GM12872 (cell line): ENCODE results near the gene TUBGCP5.

Experiments
- CTCF ChIP-seq: IDR thresholded peaks from 3 replicates; pipeline ENCODE4 v1.5.1; 2011; ENCODE audit warnings: low read depth, mild to moderate bottlenecking, low read length, moderate library complexity; ENCODE audit not compliant: insufficient read depth

TUBGCP5 gene

DNA sequence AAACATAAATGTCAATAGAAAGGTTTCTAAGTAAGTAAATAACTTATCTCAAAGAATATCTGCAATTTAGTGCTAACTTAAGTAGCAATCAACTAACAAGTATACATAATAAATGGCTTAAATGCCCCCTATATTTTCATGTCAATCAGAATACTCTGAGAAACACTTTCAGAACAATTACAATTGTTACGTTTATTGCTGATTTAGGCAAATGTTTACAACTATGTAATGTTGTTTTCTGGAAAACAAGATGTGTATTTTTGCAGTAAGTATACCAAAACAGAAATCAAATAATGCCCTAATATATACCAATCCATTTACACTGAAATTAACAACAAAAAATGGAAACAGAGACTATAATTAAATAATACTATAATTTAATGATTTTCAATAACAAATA lies 13.2 kb downstream of the TUBGCP5 start:
- TF ChIP-seq CTCF: no peak

DNA sequence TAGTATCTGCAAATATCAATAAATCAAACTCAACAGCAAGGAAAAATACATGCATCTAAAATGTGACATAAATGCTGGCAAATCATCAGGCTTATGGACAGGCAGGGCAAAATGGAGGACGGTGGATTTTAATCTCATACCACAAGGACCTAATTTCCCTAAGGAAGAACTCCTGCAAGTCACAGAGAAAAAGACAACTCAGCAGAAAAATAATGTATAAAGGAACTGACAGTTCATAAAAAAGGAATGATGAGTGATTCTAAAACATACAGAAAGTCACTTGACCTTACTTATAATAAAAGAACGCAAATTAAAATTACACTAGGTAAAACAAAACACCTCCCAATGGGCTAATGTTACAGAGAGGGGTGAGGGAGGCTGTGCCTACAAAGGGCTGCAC lies 17.2 kb downstream of the TUBGCP5 start:
- TF ChIP-seq CTCF: no peak

DNA sequence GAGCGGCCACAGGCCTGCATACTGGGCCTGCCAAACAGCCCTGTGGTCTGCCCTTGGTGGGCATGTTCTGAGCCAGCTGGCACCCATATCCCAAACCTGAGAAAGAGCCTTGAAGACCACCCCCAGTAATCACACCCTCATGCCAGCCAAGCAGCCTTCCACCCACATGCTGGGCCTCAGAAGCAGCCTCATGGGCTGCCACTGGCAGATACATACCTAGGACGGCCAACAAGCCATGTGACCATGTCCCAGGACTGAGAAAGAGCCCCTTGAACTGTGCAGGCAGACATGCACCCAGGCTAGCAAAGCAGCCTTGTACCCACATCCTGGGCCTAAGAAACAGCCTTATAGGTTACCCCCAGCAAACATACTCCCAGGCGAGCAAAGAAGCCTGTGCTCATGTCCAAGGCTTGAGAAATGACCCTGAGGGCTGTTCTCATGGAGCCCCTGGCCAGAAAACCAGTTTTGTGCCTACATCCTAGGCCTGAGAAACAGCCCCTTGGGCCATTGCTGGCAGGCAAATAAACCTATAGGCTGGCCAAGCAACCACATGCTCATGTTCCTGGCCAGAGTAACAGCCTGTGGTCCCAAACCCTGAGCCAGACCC lies 24.9 kb downstream of the TUBGCP5 start:
- no peak for TF ChIP-seq CTCF

DNA sequence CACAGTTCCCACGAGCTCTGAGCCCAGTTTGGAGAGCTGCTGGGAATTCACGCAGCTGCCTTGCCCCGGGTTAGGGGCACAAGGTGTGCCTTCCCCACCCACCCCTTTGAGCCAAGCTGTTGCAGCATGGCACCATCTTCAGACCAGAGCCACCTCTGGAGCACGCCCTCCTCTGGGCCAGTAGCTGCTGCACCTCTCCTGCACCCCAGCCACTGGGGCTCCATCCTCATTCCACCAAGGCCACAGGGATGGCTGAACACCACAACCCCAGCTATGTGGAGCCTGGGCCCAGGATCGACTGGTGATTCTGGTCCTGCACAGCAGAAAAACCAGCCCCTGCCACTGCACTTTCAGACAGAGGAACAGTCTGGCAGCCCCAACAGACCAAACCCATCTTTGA lies 25.7 kb downstream of the TUBGCP5 start:
- TF ChIP-seq CTCF: no peak

DNA sequence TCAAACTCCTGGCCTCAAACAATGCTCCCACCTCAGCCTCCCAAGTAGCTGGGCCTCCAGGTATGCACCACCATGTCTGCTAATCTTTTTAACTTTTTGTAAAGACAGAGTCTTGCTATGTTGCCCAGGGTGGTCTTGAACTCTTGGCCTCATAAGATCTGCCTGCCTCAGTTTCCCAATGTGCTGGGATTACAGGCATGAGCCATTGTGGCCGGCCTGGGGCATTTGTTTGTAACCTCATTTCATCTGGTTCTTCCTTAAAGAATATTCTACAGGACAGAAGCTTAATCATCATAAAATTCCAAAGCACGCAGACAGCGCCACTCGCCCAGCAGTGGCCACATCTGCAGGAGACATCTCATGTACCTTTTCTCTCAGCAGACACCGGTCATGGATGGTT lies 35.6 kb downstream of the TUBGCP5 start:
- no peak for TF ChIP-seq CTCF

- no peak for TF ChIP-seq CTCF
Observed at GRCh38 chr15:23002920-23003319, 36.4 kb downstream of the TUBGCP5 start.

DNA sequence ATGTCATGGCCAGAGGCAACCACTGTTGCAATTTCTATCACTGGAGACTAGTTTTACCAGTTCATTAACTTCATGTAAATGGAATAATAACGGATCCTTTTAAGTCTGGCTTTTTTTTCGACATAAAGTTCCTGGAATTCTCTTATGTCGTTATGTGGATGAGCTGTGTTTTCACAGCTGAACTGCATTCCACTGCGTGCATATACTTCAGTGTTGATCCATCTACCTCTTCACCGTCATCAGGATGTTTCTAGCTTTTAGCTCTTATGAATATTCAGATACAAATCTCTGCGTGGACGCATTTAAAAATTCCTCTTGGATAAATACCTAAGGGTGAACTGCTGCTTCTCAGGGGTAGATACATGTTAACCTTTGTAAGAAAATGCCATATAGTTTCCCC lies 43.6 kb downstream of the TUBGCP5 start:
- no peak for TF ChIP-seq CTCF

DNA sequence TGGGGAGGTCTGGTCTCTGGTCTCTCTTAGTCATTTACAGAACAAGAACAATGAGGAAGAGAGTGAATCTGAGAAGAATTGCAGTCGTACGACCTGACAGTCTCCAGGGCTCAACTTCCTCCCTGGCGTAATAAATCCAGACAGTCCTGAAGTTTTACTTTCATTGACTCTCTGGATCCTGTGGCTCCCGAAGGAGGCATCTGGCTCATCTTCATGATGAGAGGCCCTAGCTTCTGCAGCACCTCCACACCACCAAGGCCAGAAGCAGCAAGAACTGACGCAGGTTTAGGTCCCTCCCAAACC lies 47.4 kb downstream of the TUBGCP5 start:
- TF ChIP-seq CTCF: no peak
